ENCODE results near the gene GPR87.

The GPR87 gene, protein sequence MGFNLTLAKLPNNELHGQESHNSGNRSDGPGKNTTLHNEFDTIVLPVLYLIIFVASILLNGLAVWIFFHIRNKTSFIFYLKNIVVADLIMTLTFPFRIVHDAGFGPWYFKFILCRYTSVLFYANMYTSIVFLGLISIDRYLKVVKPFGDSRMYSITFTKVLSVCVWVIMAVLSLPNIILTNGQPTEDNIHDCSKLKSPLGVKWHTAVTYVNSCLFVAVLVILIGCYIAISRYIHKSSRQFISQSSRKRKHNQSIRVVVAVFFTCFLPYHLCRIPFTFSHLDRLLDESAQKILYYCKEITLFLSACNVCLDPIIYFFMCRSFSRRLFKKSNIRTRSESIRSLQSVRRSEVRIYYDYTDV

DNA sequence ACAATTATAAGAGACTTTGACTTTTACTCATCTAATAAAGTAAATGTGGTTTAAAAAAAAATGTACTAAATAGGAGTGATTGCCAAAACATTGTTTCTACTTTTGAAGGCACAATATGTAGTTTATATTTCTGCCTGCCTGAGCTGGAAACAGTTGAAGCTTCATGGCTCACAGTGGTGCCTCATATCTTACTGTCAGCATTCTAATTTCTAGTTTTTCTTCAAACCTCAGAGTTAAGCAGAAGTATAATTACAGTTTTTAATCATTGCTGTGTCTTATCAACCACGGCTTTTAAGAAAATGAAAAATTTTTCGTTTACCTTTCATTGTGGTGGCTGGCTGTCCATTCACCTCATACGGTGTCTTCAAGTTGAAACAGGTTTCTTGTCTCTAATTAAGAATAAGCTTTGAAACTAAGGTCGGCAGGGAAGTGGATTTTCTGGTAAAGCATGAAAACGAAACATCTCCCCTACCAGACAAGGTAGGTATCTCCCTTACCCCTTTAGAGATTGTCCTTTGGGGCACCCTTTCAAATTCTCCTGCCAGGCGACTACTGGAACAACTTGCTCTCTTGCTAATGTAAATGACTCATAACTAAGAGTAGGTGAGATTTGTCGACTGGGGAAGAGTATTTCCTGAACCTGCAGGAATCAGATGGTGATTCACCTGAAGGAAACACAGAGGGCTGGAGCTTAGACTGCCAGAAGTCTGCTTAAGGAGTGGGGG is at the start of gene GPR87:
Gene GPR87, minus strand, starts transcription at position 554 of the 725 bp plus-strand sequence. CDS start 16,720 bp downstream, outside the sequence.
- no peak for DNase-seq

DNA sequence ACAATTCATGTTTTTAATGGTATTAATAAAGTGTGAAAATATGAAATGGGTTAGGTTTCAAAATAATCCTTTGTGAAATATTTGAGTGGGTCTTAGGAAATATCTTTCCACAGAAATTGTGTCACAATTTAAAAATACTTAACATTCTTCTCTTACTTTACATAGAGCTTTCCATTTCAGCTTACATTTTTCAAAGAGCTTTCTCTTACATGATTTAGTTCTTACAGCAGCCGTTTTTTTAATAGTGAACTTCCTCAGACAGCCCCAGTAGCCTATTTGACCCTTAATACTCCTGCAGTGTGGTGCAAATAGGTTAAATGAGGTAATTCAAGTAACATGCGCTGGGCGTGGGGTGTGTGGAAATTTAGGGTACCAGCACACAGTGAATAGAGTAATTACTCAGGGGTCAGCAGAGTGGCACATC is 46.1 kb upstream of the GPR87 start:
- no peak for DNase-seq

DNA sequence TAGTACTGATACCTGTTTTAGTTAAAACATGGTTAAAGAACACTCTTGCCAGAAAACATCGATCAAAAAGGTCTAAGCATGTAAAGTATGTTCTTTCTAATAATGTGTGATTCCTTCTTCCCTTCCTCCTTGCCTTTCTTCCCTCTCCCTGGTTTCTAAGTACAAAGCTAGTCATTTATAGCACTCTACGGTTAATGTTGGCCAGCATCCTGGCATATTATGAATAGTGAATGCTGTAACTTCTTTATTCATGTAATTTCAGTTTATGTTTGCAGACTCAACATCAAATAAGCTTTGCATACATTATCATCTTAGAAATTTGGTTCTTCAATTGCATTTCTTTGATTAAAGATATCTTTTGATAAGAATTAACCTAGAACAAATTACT is 40.8 kb upstream of the GPR87 start:
- DNase-seq: no peak

DNA sequence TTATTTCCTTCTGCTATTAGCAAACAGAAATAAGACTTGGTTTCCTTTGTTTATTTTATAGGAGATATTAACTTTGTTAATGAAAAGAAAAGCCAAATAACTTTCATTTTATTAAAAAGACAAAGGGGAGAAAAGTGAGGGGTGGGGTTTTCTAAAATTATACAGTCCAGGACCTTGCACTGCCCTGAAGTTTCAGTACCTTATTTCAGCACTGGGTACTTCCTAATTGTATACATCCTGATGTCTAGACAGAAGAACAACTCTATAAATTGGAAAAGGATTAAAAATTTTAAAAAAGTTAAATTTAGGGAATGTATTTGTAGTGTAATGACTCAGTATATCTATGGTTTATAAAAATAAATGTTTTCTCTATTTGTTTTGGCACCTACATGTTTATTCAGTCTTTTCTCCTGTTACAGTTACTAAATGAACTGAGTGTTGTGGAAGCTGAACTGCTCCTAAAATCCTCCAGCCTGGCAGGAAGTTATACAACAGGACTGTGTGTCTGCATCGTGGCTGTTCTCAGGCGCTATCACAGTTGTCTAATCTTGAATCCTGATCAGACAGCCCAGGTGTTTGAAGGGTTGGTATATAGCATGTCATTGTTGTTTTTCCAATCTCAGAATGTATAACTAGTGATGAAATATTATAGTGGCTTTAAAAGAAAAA is 40.3 kb upstream of the GPR87 start:
- no peak for DNase-seq

DNA sequence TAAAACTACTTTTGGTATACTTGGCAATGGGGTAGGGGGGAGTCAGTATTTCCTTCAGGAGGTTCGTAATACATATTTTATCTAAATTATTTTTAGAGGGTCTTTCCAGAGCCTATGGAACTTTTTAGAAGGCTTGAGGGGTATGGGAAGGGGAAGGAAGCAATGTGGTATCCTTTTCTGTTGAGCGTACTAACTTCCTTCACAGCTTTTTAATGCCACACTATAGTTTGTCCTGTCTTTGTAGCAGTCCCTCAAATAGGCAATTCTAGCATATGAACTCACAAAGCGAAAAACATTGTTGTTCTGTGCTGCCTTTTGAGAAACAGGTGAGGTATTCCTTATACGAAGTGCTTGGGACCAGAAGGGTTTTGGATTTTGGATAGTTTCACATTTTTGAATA is 35.0 kb upstream of the GPR87 start:
- no peak for DNase-seq

DNA sequence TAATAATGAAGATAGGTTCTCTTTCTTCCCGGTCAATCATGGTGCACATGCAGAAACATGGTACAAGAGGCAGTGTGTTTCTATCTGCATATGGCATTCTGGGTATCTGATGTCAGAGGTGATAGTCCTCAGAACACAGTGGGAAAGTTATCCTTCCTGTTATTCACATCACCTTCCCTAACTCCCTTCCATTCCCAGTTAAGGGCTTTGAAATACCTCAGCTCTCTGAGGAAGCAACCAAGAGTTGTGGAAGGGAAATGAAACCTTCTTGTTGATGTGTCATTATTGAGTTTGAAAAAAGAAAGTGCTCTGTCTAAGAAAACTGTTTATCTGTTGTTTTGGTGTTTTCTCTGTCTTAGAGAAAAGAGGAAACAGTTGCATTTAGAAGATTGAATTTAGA is 34.6 kb upstream of the GPR87 start:
- DNase-seq: no peak

DNA sequence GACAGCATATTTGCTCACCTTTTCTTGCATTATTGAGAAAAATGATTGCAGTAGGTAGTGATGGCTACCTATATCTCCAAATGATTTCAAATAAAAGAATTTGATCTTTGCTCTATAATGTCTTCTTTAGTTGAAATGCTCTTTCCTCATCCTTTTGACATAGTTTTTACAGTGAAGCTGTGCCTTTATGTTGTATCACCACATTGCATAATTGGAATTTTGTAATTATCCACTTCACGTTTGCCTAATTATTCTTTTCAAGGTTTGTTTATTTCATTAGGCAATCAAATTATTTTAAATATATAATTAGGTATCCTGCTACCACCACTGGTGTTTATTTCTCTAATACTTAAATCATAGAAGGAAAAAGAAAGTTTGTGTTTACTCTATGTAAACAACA is 34.0 kb upstream of the GPR87 start:
- DNase-seq: no peak

DNA sequence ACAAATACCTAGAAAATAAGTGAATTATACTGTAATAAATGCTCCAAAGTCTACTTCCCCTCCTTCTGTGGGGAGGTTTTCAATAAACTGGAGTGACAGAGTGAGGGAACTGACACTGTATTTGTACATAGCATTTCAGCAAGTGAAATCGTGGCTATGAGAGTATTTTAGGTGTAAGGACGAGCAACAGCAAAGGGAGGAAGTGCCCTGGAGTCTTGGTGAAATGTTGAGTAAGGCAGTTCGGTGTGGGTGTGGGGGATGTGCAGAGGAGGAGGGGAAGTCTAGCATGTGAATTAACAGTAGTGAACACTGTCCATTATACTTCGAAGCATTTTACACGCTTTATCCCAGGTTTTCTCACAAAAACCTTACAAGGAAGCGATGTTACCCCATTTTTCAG is 30.8 kb upstream of the GPR87 start:
- DNase-seq: peak in 7 of 14 donors; percentile 12 to 65 (median 35)

DNA sequence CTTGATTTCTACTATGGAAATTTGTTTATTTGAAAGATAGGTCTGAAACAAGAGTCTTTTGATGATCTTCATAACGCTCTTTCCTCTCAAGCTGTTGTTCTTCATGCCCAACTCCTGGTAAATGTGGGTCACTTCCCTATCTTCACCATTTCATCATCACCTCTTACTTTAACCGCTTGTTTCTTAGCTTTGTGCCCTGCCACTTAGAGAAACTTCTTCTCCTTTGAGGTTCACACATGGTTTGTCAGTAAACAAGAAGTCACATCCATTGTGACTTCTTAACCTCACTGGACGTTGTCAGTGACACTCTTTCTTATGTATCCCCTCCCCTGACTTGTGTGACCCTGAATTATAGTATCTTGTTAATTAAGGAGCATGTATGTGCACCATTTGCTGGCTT is 29.7 kb upstream of the GPR87 start:
- no peak for DNase-seq

DNA sequence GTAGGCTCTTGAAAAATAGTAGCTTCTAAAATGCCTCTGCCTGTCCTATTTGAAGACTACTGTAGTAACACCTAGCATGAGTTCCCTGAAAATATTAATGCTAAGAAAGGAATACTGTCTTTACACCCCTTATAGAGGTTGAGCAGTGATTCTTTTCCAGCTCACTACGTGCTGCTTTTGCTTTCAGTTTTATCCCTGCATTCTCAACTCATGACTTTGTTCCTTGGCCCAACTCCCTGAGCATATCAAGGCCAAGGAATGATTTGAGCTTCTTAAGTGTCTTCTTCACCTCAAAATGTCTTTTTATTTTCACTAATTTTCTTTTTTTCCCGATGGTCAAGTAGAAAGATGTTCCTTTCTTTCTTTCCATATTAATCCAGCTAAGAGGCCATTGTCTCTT is 29.2 kb upstream of the GPR87 start:
- DNase-seq: no peak

DNA sequence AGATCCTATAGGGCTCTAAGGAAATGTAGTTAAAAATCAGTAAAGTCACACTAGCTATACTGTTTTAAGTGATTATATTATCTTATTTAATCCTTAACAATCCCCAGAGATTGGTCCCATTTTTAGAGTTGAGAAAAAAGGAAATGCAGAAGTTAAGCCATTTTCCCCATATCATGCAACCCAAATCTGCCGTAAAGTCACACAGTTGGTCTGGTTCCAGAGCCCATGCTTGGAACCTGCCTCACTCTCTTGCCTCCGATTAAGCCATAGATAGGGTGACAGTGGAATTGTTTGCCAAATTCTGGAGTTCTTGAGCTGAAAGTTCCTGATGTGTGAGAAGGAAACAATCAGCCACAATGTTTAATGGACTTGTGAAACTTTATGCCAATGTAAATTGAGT is 15.1 kb upstream of the GPR87 start:
- no peak for DNase-seq

DNA sequence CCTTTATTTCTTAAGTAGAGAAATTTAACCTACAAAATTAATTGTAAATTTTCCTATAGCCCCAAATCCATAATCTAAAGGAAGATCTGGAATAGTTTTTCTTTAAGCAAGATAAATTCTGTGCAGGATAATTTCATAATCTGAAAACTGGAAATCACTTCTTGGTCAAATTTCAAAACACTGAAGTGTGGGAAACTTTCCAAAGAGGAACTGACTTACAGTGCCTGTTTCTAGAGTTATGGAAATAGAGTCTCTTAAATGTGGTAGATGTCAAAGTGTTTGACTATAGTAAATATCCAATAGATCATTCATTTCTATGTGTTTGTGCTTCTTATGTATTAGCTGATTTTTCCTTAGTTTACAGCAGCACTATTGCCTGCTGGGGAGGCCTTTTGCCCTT is 14.3 kb upstream of the GPR87 start:
- no peak for DNase-seq

DNA sequence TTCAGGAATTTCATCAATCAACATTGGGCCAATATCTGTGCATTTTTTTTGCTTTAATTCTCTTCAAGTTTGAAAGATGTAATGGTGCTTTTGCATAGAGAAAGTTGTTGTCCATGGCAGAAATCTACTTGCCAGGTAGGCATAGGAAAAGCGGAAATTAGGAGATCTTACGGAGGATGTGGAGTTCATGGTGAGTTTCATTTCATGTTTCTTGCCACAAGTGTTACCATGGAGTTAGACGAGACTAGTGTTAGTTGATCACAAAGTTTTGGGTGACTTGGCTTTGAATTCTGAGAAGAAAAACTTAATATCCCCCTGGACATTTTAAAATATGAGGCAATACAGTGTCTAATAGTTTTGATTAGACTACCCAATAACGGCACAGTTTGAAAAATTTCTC is 13.8 kb upstream of the GPR87 start:
- no peak for DNase-seq

DNA sequence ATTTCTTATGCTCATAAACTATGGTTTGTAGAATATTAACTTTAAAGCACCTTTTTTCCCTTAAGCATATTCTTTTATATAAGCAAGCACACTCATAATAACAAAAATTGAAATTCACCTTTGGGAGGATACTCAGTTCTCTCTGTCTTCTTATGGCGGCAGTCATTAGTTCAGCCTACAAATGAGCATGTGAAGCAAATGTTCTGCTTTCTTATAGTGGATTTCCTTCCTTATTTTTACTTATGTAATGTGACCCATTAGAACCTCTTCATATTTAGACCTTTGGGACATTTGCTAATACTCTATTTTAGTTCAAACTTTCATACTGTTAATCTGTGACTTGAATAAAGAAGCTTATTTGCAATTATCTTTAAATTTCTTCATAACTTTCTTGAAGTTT is 12.7 kb upstream of the GPR87 start, which contains the start of gene P2RY13:
Gene P2RY13, minus strand, starts transcription at position 187 of the 400 bp plus-strand sequence. Its CDS starts 21 bp downstream, at position 166.
- DNase-seq: no peak

DNA sequence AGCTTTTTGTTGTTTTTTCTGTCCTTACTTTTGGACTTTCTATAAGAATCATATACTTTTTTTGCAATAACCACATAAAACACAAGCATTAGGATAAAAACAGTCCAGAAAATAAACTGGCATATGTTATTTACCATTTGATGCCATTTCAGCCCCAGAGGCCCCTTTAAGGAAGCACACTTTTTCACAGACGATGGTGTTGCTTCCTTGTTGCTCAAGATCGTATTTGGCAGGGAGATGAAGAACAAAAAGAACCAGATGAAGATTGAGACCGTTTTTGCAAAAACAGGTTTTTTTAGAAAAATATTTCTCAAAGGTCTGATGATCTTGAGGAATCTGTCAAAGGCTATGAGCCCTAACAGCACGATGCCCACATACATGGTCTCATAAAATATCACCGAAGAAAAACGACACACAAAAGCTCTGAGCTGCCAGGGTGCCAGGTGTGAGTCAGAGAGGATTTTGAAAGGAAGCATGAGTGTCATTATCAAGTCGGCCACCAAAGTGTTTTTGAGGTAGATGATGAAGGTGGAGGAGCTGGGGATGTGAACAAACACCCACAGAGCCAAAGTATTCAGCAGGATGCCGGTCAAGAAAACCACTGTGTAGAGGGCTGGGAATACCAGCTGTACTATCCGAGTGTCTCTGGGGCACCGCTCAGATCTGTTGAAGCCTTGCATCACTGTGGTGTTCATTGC is 11.8 kb upstream of the GPR87 start:
- no peak for DNase-seq

DNA sequence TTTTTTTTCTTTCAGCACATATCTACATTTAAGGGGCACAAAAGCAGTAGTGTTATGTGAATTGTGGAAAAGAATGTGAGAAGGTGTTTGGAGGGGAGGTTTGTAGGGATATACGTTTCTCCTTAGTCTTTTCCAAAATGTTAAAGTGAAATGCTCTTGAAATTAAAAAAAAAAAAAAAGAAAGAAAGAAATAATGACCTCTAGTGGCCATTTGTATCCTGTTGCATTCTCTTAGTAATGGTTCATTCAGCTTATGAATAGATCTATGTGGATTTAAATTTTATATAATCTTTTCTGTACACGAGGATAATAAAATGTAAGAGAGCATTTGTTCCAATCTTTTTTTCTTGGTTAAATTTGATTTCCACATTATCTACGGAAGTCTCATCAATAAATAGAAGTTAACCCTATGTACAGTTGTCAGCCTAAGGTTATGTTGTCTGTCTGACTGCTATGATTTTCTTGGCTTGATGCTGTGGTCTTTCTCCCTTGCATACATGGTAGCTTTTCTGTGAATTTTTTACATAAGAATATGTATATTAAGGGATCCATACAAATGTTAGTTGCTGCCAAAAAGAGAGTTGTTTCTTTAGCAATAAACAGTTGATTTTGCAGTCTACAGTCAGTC is 11.1 kb upstream of the GPR87 start:
- DNase-seq: no peak

DNA sequence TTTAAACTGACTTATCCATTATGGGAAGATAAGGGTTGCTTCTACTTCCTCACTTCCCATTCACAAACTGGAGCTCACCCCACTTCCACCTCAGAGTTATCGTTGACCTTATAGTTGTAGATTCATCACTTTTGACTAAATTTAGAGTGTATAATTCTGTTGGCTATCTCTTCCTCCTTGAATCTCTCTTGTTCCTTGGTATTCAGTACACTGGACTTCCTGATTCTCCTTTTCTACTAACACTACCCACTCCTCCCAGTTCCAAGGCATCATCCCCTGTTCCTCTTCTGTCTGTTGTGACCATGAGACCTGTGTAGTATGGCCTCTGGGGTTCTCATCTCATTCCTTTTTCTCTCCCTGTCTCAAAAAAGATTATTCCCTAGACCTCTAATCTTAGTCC is 5.9 kb upstream of the GPR87 start:
- DNase-seq: no peak

DNA sequence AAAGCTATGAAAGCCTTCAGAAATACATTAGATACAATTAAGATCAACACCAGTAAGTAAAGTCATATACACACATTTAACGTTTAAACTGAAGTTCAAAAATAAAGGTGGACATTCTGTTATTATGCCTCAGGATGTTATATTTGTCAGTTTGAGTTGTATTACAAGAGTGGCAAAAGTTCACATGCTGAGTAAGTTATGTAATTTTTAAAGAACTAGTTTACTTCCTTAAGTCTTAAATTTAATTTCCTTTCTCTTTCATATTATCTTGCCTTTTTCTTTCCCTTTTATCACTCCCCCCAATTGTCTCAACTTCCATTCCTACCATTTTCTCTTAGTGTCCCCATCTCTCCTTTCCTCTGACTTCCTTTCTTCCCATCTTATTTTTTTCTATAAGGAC is 4.9 kb upstream of the GPR87 start:
- DNase-seq: no peak

DNA sequence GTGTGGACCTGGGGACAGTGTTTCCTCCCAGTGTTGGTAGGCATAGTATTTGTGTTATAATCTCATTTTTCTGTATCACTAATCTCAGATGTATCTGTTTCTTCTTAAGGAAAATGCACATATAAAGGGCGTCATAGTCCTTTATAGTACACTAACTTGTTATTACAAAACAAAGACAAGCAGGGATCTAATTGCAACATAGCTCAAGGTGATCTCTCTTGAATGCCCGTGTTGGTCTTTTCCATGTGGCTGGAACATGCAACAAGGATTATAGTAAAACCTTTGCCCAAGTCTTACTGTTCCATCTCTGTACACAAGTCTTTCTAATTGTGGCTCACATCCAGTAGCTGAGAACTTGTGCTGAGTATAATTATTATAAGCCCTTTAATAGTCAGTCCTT is 3.5 kb upstream of the GPR87 start:
- DNase-seq: no peak

DNA sequence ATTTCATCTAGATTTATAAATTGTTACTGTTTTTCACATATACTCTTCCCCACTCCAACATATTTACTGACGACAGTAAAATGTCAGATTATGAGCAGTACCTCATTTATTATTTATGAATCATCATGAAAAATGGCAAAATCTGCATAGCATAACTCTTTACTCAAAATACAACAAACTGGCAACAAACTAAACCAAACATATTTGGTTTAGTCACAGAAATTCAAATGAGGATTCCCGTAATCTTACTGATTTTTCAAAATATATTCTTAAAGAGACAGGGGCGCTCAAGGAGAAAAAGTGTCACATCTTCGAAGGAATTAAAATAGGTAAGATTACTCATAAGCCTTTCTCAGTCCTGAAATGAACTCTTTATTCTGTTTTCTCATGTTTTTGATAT is 3.0 kb upstream of the GPR87 start:
- DNase-seq: no peak

DNA sequence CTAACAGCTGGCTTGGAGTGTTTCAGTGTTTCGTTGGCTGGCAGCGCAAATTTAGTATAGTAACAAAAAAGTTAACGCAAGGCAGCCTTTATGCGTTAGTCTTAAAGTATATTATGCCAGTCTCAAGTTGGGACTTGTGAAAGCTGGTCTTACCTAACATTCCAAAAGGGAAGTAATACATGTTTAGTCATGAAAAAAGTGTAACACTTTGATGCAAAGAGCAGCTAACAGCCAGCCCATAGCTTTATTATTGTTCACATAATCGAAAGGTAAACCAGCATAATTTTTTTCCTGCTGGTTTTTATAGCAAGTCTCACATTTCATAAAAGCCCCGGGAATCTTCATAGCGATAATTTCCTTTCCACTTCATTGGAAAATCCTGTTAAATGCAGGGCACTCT is 2.4 kb upstream of the GPR87 start:
- no peak for DNase-seq

DNA sequence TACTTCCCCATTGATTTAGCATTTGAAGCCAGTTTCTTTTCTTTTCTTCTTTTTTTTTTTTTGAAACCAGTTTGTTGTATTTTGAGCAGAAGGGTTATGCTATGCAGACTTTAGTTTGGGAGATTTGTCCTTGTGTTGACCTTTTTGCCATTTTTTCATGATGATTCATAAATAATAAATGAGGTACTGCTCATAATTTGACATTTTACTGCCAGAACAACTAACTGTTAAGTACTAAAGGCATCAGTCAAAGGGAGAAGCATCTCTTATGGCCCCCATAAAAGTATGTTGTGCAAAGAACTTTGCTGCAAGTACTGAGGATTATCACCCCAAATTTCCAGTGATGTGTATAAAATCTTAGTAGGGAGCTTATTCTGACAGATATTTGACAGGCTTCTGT is 1.7 kb upstream of the GPR87 start:
- DNase-seq: no peak
